MM.1S (cell line): ENCODE results near the gene SLC26A4.

Experiments
- CTCF ChIP-seq: fragments of 300-600 bp; sonication (generic); IDR thresholded peaks from 2 replicates; pipeline ENCODE4 v1.5.1; 2016; ENCODE audit warnings: antibody characterized with exemption, low read length, mixed read lengths
- EZH2 ChIP-seq: fragments of 300-600 bp; sonication (generic); optimal IDR thresholded peaks from 2 replicates; pipeline ENCODE3; 2017; ENCODE audit warnings: low read depth, mild to moderate bottlenecking, antibody characterized with exemption, low read length, mixed read lengths
- EZH2phosphoT487 ChIP-seq: fragments of 300-600 bp; sonication (generic); IDR thresholded peaks from 2 replicates; pipeline ENCODE4 v1.6.1; 2018; ENCODE audit warnings: antibody characterized with exemption, low read length

- TF ChIP-seq CTCF: no peak
- no peak for TF ChIP-seq EZH2phosphoT487
- no peak for TF ChIP-seq EZH2
Measured at GRCh38 chr7:107658467-107658866, 2.2 kb upstream of the SLC26A4 start.
